Stimulated activated CD4-positive, alpha-beta T cell treated with anti-CD3 and anti-CD28 coated beads, Interleukin-2, amount 100 ng/mL, for 4 hours (primary cell): Measurements from ENCODE around the gene FANCI.

Experiments used
- DNase-seq: peaks from one replicate; pipeline ENCODE4 v3.0.0-alpha.2; 2020; ENCODE audit warnings: low read depth

Gene FANCI

DNA sequence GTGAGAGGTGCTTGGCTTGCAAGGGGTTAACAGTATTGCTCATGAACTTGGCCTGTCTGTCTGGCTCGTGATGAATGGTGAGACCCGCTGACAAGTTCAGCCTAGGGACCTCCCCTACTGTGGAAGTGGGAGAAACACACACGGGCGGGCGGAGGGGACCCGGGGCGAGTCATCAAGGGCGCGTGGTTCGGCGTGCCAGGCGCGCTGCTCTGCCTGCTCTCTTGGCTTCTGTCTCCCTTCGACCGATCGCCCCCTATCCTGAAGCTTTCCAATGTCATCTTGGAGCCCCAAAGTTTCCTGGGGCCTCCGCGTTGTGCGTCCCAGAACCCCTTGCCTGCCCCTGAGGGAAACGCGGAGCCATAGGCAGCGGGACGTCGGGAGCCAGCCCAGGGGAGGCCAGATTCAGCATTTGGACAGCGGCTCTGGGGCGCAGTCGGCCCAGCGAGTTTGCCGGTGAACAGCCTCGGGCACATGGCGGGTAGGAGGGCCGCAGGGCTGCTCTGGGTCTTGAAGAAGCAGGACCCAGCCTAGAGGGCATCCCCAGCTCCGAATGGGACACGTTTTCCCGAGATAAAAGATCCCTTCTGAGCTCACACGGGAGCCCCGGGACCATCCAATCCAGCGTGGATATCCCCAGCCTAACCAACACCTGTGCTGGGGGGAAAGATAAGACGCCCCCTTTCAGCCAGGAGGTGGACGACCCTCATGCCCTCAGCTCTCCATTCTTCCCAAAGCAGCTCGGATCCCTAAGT lies 117.8 kb downstream of the FANCI start:
- peak; percentile 20 for DNase-seq

DNA sequence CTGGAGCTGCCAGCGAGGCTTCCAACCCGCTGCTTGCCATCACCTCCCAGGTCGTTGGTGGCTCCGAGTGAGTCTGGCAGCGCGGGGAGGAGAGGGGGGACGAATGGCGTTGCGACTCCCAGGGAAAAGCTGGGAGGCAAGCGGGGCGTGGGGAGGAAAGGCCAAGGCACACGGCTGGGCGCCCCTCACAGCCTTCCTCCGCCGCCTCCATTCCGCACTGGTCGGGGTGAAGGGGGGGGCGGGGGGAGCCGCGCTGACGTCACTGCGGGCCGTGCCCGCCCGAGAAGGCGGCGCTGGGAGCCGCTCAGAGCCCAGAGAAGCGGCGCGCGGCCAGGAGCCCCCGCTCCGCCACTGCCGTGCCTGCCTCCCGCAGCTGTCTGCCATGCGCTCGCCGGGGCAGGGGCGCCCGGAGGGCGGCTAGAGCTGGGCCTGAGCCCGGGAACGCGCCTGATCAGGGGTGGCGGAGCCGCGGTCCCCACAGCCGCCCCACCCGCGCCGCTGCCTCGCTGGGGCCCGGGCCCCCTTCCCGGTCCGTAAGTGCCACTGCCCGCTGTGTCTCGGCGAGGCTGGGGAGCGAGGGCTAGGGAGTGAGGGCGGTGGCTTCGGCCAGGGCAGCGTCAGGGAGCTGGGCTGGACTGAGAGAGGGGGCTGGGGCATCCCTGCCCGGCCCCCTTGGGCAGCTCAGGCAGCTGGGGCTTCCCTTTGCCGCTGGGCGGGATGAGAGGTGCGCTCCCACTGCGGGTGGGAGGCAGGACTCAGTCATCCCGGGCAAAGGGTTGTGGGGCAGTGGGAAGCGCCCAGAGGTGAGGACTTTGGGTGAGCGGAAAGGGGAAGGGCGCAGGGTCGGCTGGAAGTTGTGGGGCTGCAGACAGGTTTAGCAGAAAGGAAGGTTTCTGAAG lies 118.7 kb downstream of the FANCI start:
- DNase-seq = no peak

DNA sequence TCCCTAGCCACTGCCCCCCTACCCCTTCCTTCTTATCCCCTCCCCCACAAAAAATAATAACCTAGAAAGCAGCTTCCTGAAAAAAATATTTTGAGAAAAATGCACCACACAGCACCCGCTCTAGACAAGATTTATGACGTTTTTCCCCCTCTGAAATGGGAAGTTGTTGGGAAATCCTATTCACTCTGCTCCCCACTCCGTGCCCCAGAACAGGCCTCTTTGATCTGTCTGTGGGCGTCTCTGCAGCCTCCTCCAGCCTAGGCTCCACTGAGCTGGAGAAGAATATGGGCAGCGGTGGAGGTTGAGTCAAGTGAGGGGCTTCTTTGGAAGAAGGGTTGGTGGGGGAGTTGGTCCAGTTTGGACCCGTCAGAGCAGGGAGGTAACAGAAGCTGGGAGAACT lies 119.4 kb downstream of the FANCI start:
- DNase-seq = no peak

DNA sequence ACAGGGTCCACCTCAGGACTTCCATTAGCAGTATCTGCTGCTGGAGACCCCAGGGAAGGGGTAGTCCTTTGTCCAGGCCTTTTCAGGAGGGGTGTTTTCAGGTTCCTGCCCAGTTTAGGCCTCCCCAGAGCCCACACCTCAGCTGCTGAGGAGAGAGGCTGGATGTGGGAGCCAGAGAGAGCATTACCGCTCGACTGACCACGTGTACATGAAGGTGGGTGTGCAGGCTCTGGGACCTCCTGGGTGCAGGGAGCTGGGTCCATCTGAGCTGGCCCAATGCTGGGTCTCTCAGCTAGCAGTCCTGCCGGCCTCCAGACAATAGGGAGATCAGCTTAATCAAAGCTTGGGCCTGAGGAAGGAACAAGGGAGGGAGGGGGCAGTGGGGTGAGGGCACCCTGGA lies 120.0 kb downstream of the FANCI start:
- DNase-seq = no peak

DNA sequence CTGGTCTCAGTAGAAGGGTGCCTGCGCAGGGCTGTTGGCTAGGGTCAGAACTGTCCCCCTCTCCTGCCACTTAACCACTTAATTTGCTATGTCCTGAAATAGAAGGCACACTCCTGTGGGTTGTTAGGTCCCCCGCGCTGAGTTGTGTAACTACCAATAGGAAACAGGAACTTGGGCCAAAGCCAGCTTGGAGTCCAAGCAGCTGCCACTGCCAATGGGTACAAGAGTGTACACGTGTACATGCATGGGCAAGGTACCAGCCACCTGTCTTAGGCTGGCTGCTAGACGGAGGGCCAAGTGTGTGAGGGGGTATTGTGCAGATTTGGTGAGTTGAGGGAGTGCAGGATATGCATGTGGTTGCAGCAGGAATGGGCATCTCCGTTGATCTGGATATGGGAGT lies 120.6 kb downstream of the FANCI start:
- DNase-seq = no peak

DNA sequence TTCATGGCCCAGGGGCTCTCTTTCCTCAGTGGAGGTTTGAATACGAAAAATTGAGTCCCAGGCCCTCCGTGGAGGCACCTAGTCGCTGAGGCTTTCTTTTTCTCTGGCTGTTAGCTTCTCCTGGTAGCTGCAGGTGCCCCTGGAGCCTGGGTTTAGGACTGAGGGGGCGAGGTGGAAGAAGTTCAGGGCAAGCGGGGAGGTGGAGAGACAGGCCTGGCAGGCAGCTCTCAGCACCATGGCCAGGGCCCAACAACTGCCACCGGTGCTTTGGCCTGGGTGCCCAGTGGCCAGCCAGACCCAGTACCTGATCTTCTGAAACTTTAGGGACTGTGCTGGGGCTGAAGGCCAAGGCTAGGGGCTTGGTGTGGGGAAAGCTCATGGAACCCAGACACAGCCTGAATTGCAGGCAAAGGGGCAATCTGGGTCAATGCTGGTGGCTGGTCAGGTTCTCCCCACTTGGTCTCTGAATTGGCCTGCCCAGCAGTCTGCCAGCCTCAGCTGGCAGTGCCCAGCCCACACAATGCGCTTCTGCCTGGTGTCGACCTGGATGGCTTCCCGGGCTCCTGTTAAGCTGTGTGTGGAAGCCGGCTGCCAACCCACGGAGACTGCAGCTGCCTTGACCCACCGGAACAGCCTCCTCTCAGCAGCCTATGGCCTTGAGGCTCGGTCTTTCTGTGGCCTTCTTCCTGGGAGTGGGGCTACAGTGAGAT lies 121.1 kb downstream of the FANCI start:
- DNase-seq = no peak

DNA sequence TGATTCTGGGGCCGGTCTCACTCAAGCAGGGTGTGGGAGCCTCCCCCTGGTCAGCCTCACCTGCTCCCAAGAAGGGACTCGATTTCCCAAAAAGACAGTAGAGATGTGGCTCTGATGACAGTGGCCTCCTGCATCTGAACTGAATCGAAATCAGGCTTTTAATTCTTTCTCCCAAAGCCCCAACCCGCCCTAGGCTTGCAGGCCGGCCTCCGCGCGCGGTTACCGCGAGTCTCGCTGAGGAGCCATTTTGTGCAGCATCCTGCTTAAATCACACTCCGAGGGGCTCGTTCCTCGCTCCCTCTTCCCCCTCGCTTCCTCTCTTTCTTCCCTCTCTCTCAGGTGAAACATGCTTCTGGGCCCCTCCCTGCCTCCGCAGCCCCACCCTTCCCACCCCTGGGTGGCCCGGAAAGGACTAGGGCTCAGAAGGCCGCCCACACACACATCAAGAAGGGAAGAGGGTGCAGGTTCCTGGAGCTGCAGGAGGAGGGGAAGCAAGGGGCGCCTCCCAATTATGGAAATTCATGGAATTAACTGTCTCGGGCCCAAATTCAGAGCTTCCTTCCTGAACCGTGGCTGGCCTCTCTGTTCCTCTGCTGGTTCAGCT lies 121.8 kb downstream of the FANCI start:
- no peak for DNase-seq
